Right lobe of liver (tissue), 6 donors: ENCODE results near the gene TAF7L. TPM values are rescaled to one million over a fixed set of nuclear protein-coding genes. Genes with fewer than 3 reads are reported as not detected.

Experiments
- ATAC-seq, 4 donors: fragments of 200-7000 bp; cut with Tn5 transposase; one replicate each; pipeline ENCODE4 v1.9.1; 2020; ENCODE audit warnings: mild to moderate bottlenecking in 4 of 4, moderate library complexity in 4 of 4
- DNase-seq, 3 donors: peaks; one replicate each; pipeline ENCODE4 v3.0.0-alpha.2; 2020
- H3K27ac ChIP-seq, 3 donors: fragments of 200-600 bp; one replicate each; pipeline ENCODE4 v1.8.0; 2022
- H3K27me3 ChIP-seq, 2 donors: fragments of 200-600 bp; one replicate each; pipeline ENCODE4 v1.8.0; 2022
- H3K36me3 ChIP-seq, 4 donors: fragments of 200-600 bp; sonication (generic) in 1 of 4; one replicate each; pipeline versions ENCODE4 v1.5.1 to v1.8.0; 2017 to 2022; ENCODE audit warnings: control low read depth in 1 of 4
- H3K4me1 ChIP-seq, 4 donors: fragments of 200-600 bp; sonication (generic) in 1 of 4; one replicate each; pipeline versions ENCODE4 v1.5.1 to v1.8.0; 2017 to 2022; ENCODE audit warnings: control low read depth in 1 of 4
- H3K4me3 ChIP-seq, 3 donors: fragments of 200-600 bp; one replicate each; pipeline ENCODE4 v1.8.0; 2022
- H3K9me3 ChIP-seq, 4 donors: fragments of 200-600 bp; sonication (generic) in 1 of 4; one replicate each; pipeline versions ENCODE4 v1.5.1 to v1.8.0; 2017 to 2022; ENCODE audit warnings: control low read depth in 1 of 4
- CTCF ChIP-seq, 4 donors: fragments of 200-600 bp in 3 of 4; fragments of 450-650 bp in 1 of 4; IDR thresholded peaks; one replicate each; pipeline versions ENCODE4 v1.5.1 to v1.8.0; 2016 to 2022; ENCODE audit warnings: antibody characterized with exemption in 4 of 4, mild to moderate bottlenecking in 2 of 4
- POLR2A ChIP-seq: fragments of 450-650 bp; IDR thresholded peaks from one replicate; pipeline ENCODE4 v1.6.1; 2017; ENCODE audit warnings: antibody characterized with exemption, mild to moderate bottlenecking
- WGBS: methylation state at CpG from one replicate; pipeline ENCODE4 v1.1.6; 2018; ENCODE audit warnings: low coverage, low lambda C conversion rate; ENCODE audit not compliant: insufficient coverage; ENCODE audit errors: missing lambda C conversion rate; 5-methylcytosine and 5-hydroxymethylcytosine counted together
- intact Hi-C, 2 donors: fragments of 100-400 bp; cut with DNase I; formaldehyde crosslinking; loops; one replicate each; pipeline versions ENCODE4 v1.11.2 to v1.14.1; 2022
- total RNA-seq, 6 experiments: library from RNA; depleted of rRNA in 2 of 6; stranded (reverse); fragments of >200 nt in 2 of 6; fragmentation: NEBNext Ultra II Directional in 3 of 6; extraction: Animal tissue kit (Norgen Biotek cat#: 25700) in 3 of 6; gene quantifications; one replicate each; pipeline versions ENCODE4 v1.1.0 to v1.2.4, GENCODE V29; 2016 to 2023
- donor health status: DM: no; HTN: yes; CAD: no.
- donor health status: DM: no; HTN: no; CAD: no.
- donor health status: DM: no; HTN: no; CAD: no.
- donor health status: DM: no; HTN: yes; CAD: no.
- donor health status: DM: no; HTN: yes; CAD: no.

TAF7L gene
- total RNA-seq, 6 experiments from 2014 or later = 0.09 to 0.31 TPM; not detected in 4

DNA sequence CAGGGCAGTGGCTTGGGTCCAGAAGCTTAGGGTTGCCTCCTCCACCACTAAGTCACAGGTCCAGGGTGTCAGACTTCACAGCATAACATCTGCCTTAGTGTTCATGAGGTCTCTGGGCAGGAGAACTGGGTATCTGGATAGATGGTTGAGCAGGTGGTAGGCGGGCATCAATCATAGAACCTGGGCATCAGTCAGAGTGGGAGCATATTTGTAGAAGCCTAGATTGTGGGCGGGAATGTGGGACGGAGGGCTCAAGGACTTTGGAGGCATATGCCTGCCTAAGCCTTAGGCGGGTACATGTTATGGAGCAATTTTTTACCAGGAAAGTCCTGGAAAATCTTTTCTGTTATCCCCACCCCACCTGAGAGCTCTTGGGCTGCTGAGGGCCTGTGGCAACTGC is 28.5 kb downstream of the TAF7L start:
- whole genome bisulfite sequencing = 61% methylated on average over 3 of the region's 4 CpGs
- Histone ChIP-seq H3K9me3 (no peaks in the 10 kb centered on the region), H3K27me3 (no peaks in the 10 kb centered on the region), H3K27ac (no peak overlapping the region), H3K4me3 (no peak overlapping the region), H3K4me1 (no peaks in the 10 kb centered on the region), H3K36me3 (no peaks in the 10 kb centered on the region)
- TF ChIP-seq POLR2A (no peak), CTCF (IDR thresholded peaks at IDR 0.05) (no peak)
- ATAC-seq (no peak), DNase-seq (no peak)
- intact Hi-C loops = no loop called here

DNA sequence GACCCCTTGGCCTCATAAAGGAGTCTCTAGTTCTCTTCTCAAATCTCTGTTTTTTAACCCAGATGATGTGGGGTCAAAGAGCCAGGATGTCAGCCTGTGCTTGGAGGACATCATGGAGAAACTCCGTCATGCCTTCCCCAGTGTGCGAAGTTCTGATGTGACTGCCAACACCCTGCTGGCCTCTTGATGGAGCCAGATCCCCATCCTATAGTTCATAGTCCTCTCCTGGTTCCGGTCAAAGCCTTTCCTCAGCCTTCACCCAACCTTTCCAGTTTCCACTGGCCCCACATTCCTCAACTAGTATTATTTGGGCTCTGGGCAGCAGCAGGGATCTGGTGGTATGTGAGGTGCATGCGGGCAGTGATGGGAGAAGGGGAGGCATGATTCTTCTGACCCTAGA is 30.7 kb downstream of the TAF7L start:
- H3K4me1 ChIP-seq = no peaks in the 10 kb centered on the region
- H3K27ac ChIP-seq = no peak overlapping the region
- TF ChIP-seq CTCF (IDR thresholded peaks at IDR 0.05) (peak in 1 of 4 donors; percentile 19), POLR2A (no peak)
- no peaks in the 10 kb centered on the region for H3K9me3 ChIP-seq
- intact Hi-C loops = no loop called here
- peak in 2 of 4 donors; percentile 43 to 47 for ATAC-seq
- DNase-seq = no peak
- H3K27me3 ChIP-seq = no peaks in the 10 kb centered on the region
- no peaks in the 10 kb centered on the region for H3K36me3 ChIP-seq
- H3K4me3 ChIP-seq = no peak overlapping the region
- 44% methylated on average over 4 of the region's 4 CpGs for WGBS

DNA sequence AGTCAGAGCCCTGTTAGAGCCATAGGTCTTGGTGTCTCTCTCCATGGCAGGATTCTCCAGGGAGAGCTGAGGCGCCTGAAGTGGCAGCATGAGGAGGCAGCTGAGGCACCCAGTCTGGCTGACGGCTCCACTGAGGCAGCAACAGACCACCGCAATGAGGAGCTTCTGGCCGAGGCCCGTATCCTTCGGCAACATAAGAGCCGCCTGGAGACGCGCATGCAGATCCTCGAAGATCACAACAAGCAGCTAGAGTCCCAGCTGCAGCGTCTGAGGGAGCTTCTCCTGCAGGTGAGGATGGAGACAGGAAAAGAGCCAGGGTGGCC is 32.9 kb downstream of the TAF7L start:
- Histone ChIP-seq H3K27ac (no peak overlapping the region), H3K9me3 (no peaks in the 10 kb centered on the region), H3K36me3 (no peaks in the 10 kb centered on the region), H3K27me3 (no peaks in the 10 kb centered on the region), H3K4me3 (no peak overlapping the region), H3K4me1 (no peaks in the 10 kb centered on the region)
- DNase-seq (no peak), ATAC-seq (no peak)
- WGBS = 100% methylated on average over 1 of the region's 11 CpGs
- intact Hi-C loops = no loop called here
- TF ChIP-seq CTCF (IDR thresholded peaks at IDR 0.05) = no peak
- TF ChIP-seq POLR2A = no peak

DNA sequence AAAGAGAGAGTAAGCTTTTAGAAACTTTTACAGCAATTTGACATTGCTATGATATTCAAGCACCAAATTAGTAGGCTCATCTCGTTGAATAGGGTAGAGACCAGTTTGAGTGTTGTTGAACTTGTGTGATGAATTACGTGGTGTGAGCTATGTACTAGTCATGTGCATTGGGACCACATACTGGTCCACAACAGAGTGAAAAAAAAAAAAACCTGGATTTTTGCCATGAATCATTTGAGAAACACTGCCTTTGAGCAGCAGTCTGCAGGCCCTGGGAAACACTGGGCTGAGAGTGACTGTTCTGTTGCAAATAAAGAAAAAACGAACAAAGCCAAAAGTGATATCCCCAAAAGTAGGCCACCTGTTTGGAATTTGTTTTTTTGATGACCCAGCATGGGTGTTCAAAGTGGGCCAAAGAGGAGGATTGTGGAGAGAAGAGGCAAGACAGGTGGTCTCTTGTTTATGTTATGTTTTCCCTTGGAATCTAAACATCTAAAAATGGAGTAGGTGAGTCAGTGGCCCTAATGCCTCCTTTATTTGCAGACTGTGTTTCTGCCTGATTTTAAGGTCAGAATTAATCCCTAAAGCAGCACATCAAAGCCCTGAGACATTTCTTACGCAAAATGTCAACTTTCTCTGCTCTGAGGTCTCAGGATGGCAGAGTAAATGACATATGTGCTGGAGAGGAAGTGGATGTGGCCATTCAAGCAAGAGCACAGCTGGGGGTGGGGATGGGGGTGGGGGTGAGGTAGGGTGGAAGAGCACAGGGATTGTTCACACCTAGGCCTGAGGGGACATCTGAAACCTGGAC is 33.5 kb downstream of the TAF7L start:
- 74% methylated on average over 4 of the region's 4 CpGs for WGBS
- no peaks in the 10 kb centered on the region for H3K27me3 ChIP-seq
- no peak overlapping the region for H3K27ac ChIP-seq
- ATAC-seq (no peak), DNase-seq (no peak)
- TF ChIP-seq CTCF (IDR thresholded peaks at IDR 0.05) (no peak), POLR2A (no peak)
- H3K4me1 ChIP-seq = no peaks in the 10 kb centered on the region
- no peaks in the 10 kb centered on the region for H3K9me3 ChIP-seq
- intact Hi-C loops = no loop called here
- no peaks in the 10 kb centered on the region for H3K36me3 ChIP-seq
- H3K4me3 ChIP-seq = no peak overlapping the region
